Breast epithelium (tissue), 4 donors: ENCODE results near the gene NLGN2. TPM values are rescaled to one million over a fixed set of nuclear protein-coding genes. Genes with fewer than 3 reads are reported as not detected.

Source experiments
- DNase-seq, 2 donors: peaks; one replicate each; pipeline ENCODE4 v3.0.0-alpha.2; 2019; ENCODE audit warnings: low spot score in 2 of 2
- H3K27ac ChIP-seq, 2 donors: fragments of 200-600 bp; sonication (generic) in 1 of 2; one replicate each; pipeline ENCODE4 v1.5.1; 2016 to 2019; ENCODE audit warnings: mild to moderate bottlenecking in 1 of 2
- H3K27me3 ChIP-seq, 2 donors: fragments of 200-600 bp; sonication (generic) in 1 of 2; one replicate each; pipeline versions ENCODE4 v1.5.1 to v1.6.0; 2017 to 2019; ENCODE audit warnings: control low read depth in 1 of 2, mild to moderate bottlenecking in 1 of 2
- H3K36me3 ChIP-seq: fragments of 200-600 bp; one replicate; pipeline ENCODE4 v1.5.1; 2019
- H3K4me1 ChIP-seq, 2 donors: fragments of 200-600 bp; sonication (generic); one replicate each; pipeline ENCODE4 v1.5.1; 2016 to 2019; ENCODE audit warnings: control low read depth in 1 of 2
- H3K4me3 ChIP-seq, 3 donors: fragments of 200-600 bp; sonication (generic); 1 replicate in 2 of 3; 2 replicates in 1 of 3; pipeline ENCODE4 v1.5.1; 2016 to 2019; ENCODE audit warnings: mild to moderate bottlenecking in 3 of 3, moderate library complexity in 2 of 3
- H3K9me3 ChIP-seq, 2 donors: fragments of 200-600 bp; sonication (generic) in 1 of 2; one replicate each; pipeline ENCODE4 v1.5.1; 2016 to 2019; ENCODE audit warnings: control low read depth in 1 of 2
- POLR2A ChIP-seq: fragments of 450-650 bp; IDR thresholded peaks from one replicate; pipeline ENCODE4 v1.6.1; 2016; ENCODE audit warnings: antibody characterized with exemption, mild to moderate bottlenecking, moderate library complexity
- POLR2AphosphoS5 ChIP-seq, 3 donors: sonication (generic); formaldehyde crosslinking; IDR thresholded peaks; one replicate each; pipeline ENCODE4 v1.6.1; 2017; ENCODE audit warnings: antibody characterized with exemption in 3 of 3
- intact Hi-C: fragments of 100-400 bp; cut with DNase I; formaldehyde crosslinking; loops from one replicate; pipeline ENCODE4 v1.15.1; 2023; ENCODE audit warnings: low total_unique reads
- total RNA-seq, 3 donors: library from RNA; depleted of rRNA; stranded (reverse); fragments of >200 nt; gene quantifications; one replicate each; pipeline ENCODE4 v1.1.0, GENCODE V29; 2016
- TF ChIP-seq, protein P1 (sequence below), 3 donors: fragments of 450-650 bp; IDR thresholded peaks; one replicate each; pipeline ENCODE4 v1.5.1; 2016 to 2017; ENCODE audit warnings: antibody characterized with exemption in 3 of 3, mild to moderate bottlenecking in 3 of 3, moderate library complexity in 3 of 3

Gene NLGN2
- total RNA-seq, 3 donors from 2014 or later: 6.7 to 13.1 (median 8.3) TPM

DNA sequence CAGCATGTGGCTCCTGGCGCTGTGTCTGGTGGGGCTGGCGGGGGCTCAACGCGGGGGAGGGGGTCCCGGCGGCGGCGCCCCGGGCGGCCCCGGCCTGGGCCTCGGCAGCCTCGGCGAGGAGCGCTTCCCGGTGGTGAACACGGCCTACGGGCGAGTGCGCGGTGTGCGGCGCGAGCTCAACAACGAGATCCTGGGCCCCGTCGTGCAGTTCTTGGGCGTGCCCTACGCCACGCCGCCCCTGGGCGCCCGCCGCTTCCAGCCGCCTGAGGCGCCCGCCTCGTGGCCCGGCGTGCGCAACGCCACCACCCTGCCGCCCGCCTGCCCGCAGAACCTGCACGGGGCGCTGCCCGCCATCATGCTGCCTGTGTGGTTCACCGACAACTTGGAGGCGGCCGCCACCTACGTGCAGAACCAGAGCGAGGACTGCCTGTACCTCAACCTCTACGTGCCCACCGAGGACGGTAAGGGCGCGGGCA is 645 bp downstream of the NLGN2 start:
- no peak for DNase-seq
- intact Hi-C loops: no loop called here
- no peak overlapping the region for H3K27ac ChIP-seq
- no peaks in the 10 kb centered on the region for H3K9me3 ChIP-seq
- no peaks in the 10 kb centered on the region for H3K36me3 ChIP-seq
- no peaks in the 10 kb centered on the region for H3K27me3 ChIP-seq
- TF ChIP-seq POLR2AphosphoS5 (IDR thresholded peaks at IDR 0.05) (no peak), POLR2A (no peak)
- TF ChIP-seq, protein P1, sequence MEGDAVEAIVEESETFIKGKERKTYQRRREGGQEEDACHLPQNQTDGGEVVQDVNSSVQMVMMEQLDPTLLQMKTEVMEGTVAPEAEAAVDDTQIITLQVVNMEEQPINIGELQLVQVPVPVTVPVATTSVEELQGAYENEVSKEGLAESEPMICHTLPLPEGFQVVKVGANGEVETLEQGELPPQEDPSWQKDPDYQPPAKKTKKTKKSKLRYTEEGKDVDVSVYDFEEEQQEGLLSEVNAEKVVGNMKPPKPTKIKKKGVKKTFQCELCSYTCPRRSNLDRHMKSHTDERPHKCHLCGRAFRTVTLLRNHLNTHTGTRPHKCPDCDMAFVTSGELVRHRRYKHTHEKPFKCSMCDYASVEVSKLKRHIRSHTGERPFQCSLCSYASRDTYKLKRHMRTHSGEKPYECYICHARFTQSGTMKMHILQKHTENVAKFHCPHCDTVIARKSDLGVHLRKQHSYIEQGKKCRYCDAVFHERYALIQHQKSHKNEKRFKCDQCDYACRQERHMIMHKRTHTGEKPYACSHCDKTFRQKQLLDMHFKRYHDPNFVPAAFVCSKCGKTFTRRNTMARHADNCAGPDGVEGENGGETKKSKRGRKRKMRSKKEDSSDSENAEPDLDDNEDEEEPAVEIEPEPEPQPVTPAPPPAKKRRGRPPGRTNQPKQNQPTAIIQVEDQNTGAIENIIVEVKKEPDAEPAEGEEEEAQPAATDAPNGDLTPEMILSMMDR (IDR thresholded peaks at IDR 0.05): no peak
- peaks cover 0 to 4% of the 10 kb centered on the region in 2 donors for H3K4me1 ChIP-seq
- H3K4me3 ChIP-seq: no peak overlapping the region

GRCh38 chr17:7408863-7409262 is 1.2 kb downstream of the NLGN2 start:
- H3K27ac ChIP-seq: no peak overlapping the region
- no peak for DNase-seq
- H3K4me1 ChIP-seq: peaks cover 0 to 4% of the 10 kb centered on the region in 2 donors
- H3K36me3 ChIP-seq: no peaks in the 10 kb centered on the region
- intact Hi-C loops: no loop called here
- no peaks in the 10 kb centered on the region for H3K27me3 ChIP-seq
- no peak overlapping the region for H3K4me3 ChIP-seq
- H3K9me3 ChIP-seq: no peaks in the 10 kb centered on the region
- TF ChIP-seq POLR2A (no peak), POLR2AphosphoS5 (IDR thresholded peaks at IDR 0.05) (no peak)
- TF ChIP-seq, protein P1 (IDR thresholded peaks at IDR 0.05): no peak

GRCh38 chr17:7409716-7410115 is 2.1 kb downstream of the NLGN2 start:
- Histone ChIP-seq H3K36me3 (no peaks in the 10 kb centered on the region), H3K4me3 (no peak overlapping the region), H3K4me1 (peaks cover 0 to 4% of the 10 kb centered on the region in 2 donors), H3K27ac (no peak overlapping the region), H3K27me3 (no peaks in the 10 kb centered on the region), H3K9me3 (no peaks in the 10 kb centered on the region)
- no peak for DNase-seq
- intact Hi-C loops: no loop called here
- TF ChIP-seq, protein P1 (IDR thresholded peaks at IDR 0.05): no peak
- TF ChIP-seq POLR2AphosphoS5 (IDR thresholded peaks at IDR 0.05) (no peak), POLR2A (no peak)

DNA sequence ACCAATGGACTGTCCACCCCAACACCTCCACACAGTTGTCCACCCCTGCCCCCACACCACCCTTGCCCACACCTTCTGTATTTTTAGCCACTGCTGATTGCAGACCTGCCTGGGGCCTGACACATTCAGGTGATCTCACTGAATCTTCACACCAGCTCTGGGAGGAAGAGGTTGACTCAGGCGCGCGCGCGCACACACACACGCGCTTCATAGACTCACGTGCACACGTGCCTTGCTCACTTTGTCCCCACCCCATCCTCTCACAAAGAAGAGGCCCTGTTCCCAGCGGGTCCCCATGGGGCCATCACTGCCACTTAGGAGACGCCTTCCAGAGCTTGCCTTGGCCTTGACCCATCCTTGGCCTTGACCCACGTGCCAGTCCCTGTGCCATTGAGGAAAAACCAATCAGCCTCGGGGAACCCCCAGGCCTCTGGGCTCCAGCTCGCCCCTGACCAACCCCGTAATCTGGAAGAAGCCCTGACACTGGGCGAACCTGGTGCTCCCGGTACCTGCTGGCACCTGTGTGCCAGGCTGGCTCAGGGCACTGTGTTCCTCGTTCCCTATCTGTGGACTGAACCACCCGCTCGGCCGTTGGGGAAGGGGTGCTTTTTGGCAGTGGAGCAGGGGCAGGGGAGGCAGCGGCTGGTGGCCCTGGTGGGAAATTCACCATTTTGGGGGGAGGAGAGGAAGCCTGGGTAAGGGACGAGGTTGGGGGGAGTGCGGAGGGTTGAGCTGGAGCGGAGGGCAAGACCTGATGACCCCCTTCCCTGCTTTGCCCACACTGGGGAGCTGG is 3.2 kb downstream of the NLGN2 start:
- H3K9me3 ChIP-seq: no peaks in the 10 kb centered on the region
- intact Hi-C loops: no loop called here
- H3K27ac ChIP-seq: no peak overlapping the region
- no peak overlapping the region for H3K4me3 ChIP-seq
- no peaks in the 10 kb centered on the region for H3K27me3 ChIP-seq
- TF ChIP-seq, protein P1 (IDR thresholded peaks at IDR 0.05): no peak
- TF ChIP-seq POLR2A (no peak), POLR2AphosphoS5 (IDR thresholded peaks at IDR 0.05) (no peak)
- no peaks in the 10 kb centered on the region for H3K36me3 ChIP-seq
- no peak for DNase-seq
- peaks cover 0 to 4% of the 10 kb centered on the region in 2 donors for H3K4me1 ChIP-seq

DNA sequence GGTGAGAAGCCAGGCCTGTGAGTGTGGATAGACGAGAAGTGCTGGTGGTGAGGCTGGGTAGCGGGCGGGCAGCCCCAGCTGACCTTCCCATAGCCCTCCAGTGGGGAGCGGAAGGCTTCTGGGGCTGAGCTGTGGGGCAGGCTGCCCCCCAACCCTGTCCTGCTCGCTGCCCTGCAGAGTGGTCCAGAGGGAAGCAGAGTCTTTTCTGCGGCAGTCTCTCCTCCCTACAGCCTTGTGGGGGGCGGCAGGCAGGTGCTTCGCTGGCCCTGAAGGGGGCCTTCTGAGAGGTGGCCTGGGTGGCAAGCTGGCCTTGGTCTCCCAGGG is 3.7 kb downstream of the NLGN2 start:
- Histone ChIP-seq H3K36me3 (no peaks in the 10 kb centered on the region), H3K27ac (no peak overlapping the region), H3K4me1 (no peaks in the 10 kb centered on the region), H3K9me3 (no peaks in the 10 kb centered on the region), H3K4me3 (no peak overlapping the region), H3K27me3 (no peaks in the 10 kb centered on the region)
- TF ChIP-seq, protein P1 (IDR thresholded peaks at IDR 0.05): no peak
- TF ChIP-seq POLR2A (no peak), POLR2AphosphoS5 (IDR thresholded peaks at IDR 0.05) (no peak)
- no peak for DNase-seq
- intact Hi-C loops: no loop called here
